NK-92 treated with Interleukin-12 subunit alpha and Interleukin-12 subunit beta, amount 100 ng/mL, for 24 hours (cell line): Measurements from ENCODE around the gene CIDEA.
"Not testable (repeated sequence)": the region's sequence is repeated elsewhere in the genome, so short reads cannot be mapped to it uniquely, and the experiment has no call there.

ENCODE experiments used
- DNase-seq: peaks from one replicate; lab custom pipeline; 2025; lab: John Stamatoyannopoulos, UW

Gene CIDEA, protein sequence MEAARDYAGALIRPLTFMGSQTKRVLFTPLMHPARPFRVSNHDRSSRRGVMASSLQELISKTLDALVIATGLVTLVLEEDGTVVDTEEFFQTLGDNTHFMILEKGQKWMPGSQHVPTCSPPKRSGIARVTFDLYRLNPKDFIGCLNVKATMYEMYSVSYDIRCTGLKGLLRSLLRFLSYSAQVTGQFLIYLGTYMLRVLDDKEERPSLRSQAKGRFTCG

DNA sequence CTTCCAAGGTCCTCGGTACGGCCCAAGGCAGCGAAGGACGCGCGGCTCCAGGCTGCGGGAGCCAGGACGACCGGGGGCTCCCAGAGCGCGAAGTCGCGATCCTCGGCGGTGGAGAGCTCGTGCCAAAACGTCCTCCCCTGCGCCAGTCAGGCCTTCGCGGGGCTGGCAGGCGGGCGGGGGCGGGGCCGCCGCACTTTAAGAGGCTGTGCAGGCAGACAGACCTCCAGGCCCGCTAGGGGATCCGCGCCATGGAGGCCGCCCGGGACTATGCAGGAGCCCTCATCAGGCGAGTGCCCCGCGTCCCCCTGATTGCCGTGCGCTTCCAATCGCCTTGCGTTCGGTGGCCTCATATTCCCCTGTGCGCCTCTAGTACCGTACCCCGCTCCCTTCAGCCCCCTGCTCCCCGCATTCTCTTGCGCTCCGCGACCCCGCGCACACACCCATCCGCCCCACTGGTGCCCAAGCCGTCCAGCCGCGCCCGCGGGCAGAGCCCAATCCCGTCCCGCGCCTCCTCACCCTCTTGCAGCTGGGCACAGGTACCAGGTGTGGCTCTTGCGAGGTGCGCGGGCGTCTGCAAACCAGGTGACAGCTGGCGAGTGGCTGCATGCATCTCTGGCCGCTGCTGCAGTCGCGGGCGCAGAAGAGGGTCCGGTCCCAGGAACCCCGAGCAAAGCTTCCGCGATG is at the start of gene CIDEA:
Gene CIDEA, plus strand, starts transcription at position 226 of the 684 bp plus-strand sequence. Its CDS starts 23 bp downstream, at position 249.
- no peak for DNase-seq

DNA sequence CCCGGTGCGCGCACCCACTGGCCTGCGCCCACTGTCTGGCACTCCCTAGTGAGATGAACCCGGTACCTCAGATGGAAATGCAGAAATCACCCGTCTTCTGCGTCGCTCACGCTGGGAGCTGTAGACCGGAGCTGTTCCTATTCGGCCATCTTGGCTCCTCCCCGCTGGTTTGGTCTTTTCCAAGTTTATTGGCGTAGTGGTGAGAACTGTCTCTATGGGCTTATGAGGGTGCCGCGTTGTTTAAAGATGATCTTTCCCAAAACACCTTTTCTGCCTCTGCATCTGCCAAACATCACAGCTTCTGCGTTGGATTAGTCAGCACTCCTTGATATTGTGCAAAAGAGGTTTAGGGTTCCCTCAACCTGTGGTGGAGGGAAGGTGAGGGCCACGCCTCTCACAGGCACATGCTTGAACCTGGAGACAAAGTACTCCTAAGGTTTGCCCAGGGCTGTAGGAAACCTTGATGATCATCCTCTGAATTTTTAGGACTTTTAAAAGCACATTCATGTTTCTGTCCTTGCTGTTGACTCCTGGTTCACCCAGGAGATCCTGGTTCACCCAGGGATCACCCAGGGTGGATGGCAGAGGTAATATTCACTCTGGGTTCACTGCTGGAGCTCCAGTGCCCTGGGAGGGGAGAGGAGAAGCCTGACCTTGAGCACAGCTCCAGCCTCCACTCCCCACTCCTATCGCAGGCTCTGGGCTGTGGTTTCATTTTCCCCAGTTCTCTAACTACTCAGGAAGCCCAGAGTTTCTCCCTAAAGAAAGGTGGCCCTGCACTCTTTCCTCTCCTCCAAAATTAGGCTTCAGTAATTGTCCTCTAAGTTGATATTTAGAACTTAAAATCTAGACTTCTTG is 45.6 kb upstream of the CIDEA start:
- DNase-seq, result not testable (repeated sequence)

DNA sequence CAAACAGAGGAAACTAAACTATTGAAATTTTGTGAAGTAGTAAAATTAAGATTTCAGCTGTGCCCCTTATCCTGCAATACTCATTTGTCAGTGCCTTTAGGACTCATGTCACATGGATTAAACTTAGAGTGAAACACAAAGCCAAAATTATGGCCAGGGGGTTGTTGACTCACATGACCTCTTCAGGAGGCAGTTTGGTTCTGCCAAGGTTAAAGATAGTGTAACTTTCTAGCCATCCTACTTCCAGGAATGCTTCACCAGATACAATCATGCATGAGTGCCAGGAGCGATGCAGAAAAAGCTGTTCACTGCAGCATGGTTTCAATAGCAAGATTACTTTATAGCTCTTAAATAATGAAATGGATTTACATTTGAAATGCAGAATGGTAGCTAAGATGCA is 41.9 kb upstream of the CIDEA start:
- not testable (repeated sequence) for DNase-seq

DNA sequence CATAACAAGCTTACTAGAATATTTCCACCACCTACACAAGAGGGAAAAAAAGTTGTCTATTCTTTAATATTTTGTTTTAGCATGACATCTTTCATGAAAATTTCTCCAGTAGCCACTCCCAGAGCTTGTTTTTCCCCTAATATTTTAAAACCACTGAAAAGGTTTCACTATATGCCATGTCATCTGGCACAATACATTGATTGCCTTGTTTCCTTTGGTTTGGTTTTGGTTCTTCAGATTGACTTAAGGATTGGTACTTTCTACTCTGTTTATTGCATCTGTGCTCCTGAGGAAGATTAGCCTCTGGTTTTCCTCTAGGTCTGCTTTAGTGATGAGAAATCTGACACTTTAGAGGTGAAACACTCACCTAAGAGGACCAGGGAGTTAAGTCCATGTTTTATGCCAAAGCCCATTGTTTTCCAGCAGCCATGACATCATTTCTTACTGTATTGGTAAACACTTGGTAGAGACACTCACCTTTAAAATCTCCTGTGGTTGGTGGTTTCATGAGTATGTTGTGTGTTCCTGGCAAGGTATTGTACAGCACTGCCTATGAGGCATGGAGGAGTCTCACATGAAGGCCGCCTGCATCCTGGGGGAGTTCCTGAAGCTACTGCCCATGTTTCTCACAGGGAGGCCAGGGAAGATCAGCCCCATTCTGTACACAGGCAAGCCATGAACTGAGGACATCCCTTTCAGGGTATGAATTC is 39.7 kb upstream of the CIDEA start:
- not testable (repeated sequence) for DNase-seq

DNA sequence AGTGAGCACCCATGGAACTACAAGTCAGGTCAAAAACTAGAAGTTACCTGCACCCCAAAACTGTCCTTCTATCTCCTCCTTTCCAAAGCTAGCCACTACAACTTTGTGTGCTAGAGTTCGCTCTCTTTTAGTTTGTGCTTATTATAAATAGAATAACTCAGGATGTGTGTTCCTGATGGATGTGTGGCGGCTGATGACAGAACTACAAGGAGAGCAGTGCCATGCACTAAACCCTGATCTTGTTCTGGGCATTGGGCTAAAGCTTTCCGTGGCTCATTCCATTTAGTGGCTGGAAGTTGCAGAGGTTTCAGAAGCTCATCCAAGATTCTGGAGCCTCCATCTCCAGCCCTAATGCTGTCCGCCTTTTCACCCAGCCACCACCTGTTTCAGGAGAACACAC is 37.7 kb upstream of the CIDEA start:
- not testable (repeated sequence) for DNase-seq

DNA sequence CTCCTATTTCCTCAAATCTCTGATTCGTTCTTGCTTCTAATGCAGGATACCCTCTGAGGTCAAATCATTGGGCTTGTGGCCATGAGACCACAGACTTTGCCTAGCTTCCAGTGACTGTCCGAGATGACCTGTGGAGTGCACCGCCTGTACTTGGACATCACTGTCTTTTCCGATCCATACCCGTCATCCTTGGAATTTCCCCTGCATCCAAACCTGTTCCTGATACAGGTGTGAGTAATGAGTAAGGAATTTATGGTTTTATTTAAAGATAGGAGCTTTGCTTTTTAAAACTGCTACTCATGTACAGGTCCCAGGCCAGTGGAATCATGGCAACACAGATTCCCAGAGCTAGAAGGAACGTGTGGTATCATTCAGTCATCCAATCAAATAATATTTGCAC is 35.6 kb upstream of the CIDEA start:
- not testable (repeated sequence) for DNase-seq

DNA sequence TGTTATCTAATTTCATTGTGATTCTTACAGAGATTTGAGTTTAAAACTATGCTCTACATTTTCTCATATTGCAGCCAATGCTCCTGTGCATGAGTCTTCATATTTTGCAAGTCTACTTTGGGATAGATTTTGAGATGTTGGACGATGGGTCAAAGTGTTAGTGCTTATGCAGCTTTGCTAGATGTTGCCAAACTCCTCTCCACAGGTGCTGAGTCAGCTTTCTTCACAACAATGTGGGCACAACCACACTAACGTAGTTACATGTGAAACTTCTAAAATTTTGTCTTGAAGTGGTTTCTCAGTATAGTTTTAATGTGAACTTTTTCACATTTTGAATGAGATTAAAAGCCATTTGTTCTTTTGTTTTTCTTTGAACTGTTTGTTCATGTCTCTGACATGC is 32.1 kb upstream of the CIDEA start:
- not testable (repeated sequence) for DNase-seq

DNA sequence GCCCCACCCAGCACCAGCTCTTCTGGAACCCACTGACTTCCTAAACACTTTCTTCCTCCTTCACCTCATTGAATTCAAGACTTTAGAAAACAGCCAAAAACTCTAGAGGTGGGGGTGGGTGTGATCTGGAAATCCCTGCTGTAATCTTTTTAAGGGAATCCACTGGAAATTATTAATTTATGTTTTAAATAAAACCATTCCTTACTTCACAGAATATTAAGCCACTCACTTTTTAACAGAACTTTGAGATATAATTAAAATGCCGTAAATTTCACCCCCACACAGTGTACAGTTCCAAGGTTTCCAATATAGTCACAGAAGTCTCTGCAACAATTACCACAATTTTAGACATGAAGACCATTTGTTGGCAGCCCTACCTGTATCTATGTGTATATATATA is 30.8 kb upstream of the CIDEA start:
- DNase-seq, result not testable (repeated sequence)

DNA sequence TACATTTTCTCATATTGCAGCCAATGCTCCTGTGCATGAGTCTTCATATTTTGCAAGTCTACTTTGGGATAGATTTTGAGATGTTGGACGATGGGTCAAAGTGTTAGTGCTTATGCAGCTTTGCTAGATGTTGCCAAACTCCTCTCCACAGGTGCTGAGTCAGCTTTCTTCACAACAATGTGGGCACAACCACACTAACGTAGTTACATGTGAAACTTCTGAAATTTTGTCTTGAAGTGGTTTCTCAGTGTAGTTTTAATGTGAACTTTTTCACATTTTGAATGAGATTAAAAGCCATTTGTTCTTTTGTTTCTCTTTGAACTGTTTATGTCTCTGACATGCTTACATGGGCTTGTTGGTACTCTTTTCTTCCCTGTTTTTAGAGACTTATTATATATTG is 27.4 kb upstream of the CIDEA start:
- not testable (repeated sequence) for DNase-seq

DNA sequence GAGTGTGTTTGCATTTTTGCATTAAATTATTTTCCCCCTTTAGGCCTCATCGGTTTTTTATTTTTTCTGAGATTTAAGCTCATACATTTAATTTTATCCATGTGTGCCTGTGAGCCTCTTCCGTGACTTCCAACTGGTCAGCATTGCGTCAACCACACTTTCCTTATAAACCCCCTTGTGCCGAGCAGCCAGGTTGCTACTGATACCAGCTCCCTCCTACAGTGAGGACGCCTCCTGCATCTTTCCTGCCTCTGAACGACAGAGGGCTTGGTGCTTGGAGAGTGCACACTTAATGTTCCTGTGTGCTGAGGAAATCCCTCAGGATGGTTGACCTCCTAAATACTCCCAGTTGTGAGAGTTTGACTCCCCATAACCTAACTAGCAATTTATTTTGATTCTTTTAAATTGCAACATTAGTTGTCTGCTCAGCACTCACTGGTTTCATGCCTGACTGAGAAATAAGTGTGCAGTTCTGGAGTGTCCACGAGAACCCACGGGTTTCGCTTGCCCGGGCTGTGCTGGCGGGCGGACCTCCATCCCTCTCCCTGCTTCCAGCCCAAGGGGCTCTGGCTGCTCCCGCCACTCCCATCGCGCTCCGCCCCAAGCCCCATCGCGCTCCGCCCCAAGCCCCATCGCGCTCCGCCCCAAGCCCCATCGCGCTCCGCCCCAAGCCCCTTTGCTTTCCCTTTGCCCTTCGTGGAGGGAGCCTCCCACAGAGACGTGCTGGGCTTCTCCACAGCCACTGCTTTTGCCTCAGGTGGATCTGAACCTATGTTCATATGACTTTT is 26.6 kb upstream of the CIDEA start:
- not testable (repeated sequence) for DNase-seq

DNA sequence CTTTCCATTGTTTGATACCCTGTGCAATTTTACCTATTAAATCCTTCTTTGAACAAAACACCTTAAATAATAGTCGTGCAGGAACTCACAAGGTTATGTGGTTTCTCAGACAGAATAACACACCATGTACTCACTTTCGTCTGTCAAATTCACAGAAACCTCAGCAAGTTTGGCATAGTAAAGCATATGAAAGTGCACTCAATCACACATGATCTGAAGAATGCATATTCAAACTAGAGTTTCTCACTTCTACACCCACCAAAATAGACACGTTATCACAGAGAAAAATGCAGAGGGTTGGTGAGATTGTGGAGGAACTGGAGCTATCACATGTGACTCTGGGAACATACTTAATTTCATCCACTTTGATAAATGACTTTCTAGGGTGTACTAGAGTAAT is 25.9 kb upstream of the CIDEA start:
- DNase-seq, result not testable (repeated sequence)

DNA sequence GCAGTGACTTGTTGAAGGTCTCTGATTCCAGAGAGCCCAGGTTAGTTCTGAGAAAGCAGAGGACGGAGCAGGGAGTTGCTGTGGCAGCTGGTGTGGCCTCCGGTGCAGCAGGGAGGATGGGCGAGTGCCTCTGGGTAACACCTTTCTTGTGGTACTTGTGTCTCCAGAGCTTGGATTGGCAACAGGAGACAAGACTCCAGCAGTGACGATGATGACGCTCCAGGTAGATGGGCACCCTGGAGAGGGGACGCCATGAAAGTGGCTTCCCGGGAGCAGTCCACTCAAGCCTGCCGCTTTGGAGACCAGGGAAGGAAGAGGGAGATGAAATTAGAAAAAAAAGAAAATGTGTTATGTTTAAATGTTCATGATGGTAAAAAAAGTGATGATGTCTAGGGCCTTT is 23.6 kb upstream of the CIDEA start:
- DNase-seq, result not testable (repeated sequence)

DNA sequence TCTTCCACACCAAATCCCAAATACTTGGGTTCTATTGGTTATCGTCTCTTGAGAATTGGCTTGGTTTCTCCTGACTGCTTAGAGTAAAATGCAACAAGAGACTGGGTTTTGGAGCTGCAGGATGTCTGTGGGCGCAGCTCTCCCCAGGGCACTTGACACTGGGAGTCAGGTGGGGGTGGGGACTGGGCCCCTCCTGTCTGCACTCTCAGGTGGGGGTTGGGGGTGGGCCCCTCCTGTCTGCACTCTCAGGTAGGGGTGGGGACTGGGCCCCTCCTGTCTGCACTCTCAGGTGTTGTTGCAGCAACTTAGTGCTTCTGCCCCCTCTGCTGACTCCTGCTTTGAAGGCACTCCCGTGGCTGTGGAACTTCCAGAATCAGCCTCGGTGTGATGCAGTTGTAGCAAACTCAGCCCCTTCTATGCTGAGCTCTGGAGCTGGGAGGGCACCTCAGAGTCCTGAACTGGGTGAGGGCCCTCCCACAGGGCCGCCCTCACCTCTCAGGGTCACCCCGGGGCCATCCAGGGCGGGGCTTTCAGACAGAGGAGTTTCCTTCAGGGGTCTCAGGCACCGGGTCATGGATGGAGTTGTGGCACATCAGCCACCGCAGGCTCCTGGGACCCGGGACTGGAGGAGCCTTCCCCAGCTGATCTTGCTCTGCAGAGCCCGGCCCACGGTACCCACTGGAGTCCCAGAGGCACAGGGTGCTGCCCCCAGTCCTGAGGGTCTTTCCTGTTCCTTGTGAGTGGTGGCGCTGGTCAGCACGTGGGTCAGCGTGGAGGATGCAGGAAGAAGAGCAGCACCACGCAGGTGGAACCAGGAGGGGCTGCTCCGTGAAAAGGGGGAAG is 22.9 kb upstream of the CIDEA start:
- DNase-seq, result no peak

DNA sequence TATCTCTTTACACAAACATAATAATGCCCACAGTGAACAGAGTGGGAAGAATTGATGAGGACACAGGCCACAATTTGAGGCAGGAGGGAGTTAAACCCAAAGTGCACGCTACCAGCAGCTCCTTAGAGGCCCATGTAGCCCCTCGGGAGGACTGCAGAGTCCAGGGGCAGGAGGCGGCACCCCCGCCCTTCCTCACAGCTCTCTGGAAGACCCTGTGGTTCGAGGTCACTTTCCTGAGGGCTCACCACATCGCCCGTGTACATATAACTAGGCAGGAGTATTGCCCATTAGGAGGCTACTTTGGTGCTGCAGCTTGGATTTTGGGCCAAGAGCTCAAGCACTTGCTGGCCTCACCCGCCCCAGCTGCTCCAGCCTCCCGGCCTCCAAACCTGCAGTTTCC is 22.2 kb upstream of the CIDEA start:
- DNase-seq, result no peak

DNA sequence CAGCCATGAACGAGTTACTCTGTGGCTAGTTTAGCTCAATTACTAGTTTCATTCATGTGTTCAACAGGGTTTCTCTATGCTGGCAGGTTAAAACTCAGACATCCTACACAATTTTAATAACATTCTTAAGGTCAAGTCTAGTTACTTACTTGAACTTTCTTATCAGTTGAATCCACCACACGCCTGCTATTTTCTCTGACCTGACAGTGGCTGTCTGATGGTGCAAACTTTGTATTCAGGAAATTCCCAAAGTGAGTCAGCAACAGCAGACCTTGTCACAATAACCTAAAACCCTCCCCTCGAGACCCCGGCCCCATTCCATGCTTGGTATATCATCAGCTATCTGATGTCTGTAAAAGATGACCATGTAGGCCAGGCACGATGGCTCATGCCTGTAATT is 20.8 kb upstream of the CIDEA start:
- DNase-seq, result no peak

DNA sequence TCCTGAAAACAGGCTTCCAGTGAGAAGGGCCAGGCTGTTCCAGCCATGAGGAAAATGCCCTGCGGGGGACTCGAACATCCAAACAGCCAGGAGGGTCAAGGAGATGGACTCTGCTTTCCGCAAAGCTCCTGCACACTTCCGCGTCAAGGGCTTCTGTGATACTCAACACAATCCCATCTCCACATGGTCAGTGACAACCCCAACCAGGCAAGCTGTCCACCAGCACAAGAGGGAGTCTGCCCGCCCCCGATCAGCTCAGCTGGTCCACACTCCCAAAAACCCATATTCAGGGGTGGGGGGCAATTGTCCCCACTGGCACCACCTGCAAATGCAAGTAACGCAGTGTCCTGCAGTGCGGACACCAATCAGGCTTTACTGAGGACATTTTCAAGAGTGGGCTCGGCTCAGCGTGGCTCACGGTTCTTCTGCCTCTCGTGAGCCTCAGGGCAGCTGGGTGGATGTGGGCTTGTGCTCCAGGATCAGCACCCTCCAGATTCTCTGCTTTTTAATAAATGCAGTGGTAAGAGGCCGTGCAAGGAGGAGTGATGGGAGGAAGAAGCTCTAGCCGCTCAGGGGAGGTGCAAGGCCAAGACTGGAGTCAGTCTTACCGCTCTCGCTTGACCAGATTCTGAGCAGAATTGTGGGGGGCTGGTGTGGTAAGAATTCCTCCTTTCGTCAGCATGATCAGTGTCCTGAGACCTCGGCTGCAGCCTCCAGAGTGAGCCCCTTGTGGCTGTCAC is 19.5 kb upstream of the CIDEA start:
- DNase-seq, result no peak

DNA sequence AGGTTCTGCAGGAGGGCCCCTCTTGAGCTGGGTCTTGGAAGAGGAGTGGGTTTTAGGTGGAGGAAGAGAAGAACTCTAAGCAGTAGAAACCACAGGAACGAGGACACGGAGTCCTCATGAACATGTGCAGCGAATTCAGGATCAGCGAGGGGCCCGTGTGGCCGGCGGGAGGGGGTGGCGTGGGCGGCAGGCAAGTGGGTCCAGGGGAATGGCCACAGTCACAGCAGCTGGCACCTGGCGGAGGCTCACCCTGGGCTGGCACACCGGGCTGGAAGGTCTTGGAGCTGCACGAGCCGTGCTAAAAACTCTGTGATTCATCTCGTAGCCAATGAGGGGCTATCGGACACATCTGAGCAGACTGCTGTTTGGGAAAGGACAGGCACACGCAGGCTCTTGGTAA is 18.0 kb upstream of the CIDEA start:
- no peak for DNase-seq

DNA sequence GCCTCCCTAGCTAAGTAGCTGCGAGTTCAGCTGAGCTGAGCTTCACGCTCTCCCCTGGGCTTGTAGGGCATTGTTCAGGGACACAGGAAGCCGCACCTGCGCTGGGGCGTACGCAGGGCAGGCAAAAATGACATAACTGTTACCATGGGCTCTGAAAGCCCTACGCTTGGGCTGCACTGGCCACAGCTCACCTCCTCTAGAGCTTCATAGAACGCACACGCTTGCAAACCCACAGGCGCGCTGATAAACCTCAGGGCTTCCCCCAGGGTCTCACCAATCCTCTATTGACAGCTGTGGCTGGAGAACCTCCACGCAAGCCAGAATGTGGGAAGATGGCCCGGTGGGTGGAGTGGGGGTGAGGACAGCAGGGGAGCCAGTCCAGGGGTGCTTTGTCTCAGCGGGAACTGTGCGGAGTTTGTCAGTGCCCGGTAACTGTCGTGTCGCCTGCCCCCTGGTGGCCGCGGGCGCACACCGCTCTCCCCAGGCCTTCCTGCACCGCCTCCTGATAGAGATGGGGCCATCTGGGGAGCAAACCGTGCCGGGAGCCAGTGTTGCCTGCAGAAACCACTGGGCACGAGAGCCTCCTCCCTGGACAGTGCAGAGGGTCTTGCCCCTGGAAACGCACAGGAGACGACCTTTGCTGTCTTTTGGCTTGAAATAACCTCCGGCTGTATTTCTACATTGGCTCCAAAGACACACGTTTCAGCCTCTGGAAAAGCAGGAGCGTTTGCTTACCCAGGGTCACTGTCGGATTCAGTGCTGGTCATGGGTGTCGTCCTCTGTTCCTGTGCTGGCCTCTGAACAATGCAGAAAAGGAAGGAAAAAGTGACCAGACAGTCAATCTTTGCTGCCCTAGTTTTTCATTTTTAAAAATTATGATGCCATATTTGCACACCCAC is 17.0 kb upstream of the CIDEA start:
- no peak for DNase-seq

DNA sequence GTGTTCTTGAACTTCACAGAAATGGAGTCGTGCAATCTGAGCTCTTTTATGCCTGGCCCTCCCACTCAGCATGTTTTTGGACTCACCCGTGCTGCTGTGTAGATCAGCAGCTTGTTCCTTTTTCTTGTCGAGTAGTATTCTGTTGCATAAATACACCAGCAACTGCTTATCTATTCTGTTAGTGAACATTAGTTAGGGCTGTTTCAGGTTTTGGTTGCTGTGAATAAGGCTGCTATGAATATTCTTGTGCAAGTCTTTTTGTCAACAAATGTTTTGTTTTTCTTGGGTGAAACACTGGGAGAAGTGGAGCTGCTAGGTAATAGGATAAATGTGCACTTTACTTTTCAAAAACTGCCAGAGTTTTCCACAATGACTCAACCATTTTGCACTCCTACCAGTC is 15.3 kb upstream of the CIDEA start:
- DNase-seq, result no peak
